Testis (tissue), 5 donors: ENCODE measurements around the gene ENTHD1. TPM values are rescaled to one million over a fixed set of nuclear protein-coding genes. Genes with fewer than 3 reads are reported as not detected.

Experiments
- DNase-seq: peaks from one replicate; pipeline ENCODE4 v3.0.0-alpha.2; 2019
- H3K27ac ChIP-seq, 2 donors: fragments of 200-600 bp; sonication (generic); one replicate each; pipeline ENCODE4 v1.5.1; 2019
- H3K27me3 ChIP-seq: fragments of 200-600 bp; sonication (generic); one replicate; pipeline ENCODE4 v1.5.1; 2019
- H3K36me3 ChIP-seq: fragments of 200-600 bp; sonication (generic); one replicate; pipeline ENCODE4 v1.5.1; 2017; ENCODE audit warnings: low read depth; ENCODE audit errors: missing control alignments
- H3K4me1 ChIP-seq: fragments of 200-600 bp; sonication (generic); one replicate; pipeline ENCODE4 v1.5.1; 2019
- H3K4me3 ChIP-seq, 2 donors: fragments of 200-600 bp; sonication (generic); one replicate each; pipeline ENCODE4 v1.5.1; 2017 to 2019
- H3K9me3 ChIP-seq: fragments of 200-600 bp; sonication (generic); one replicate; pipeline ENCODE4 v1.5.1; 2017
- POLR2A ChIP-seq: fragments of 450-650 bp; IDR thresholded peaks from one replicate; pipeline ENCODE4 v1.6.1; 2017; ENCODE audit warnings: antibody characterized with exemption, mild to moderate bottlenecking, moderate library complexity
- WGBS, 2 donors: methylation state at CpG; one replicate each; pipeline ENCODE4 v1.1.5; 2018; 5-methylcytosine and 5-hydroxymethylcytosine counted together
- intact Hi-C: fragments of 100-400 bp; cut with DNase I; formaldehyde crosslinking; loops from one replicate; pipeline ENCODE4 v1.15.1; 2023; ENCODE audit warnings: low total_unique reads
- long read RNA-seq, 2 donors: transcript quantifications; one replicate each; lab custom pipeline, GENCODE V29; 2026
- polyA plus RNA-seq: library from polyadenylated mRNA; stranded (reverse); fragments of 350-450 nt; fragmentation: Illumina TruSeq; extraction: RNeasy Lipid Tissue Mini Kit (QIAGEN cat#74804); gene quantifications from one replicate; pipeline ENCODE4 v1.2.3, GENCODE V29; 2014; ENCODE audit warnings: low read depth, low replicate concordance; ENCODE audit not compliant: insufficient read depth
- total RNA-seq, 2 donors: library from RNA; depleted of rRNA; stranded (reverse); fragments of >200 nt; gene quantifications; one replicate each; pipeline ENCODE4 v1.2.3, GENCODE V29; 2016
- TF ChIP-seq, protein P1 (sequence below), 3 experiments: fragments of 450-650 bp in 2 of 3; fragments of 200-600 bp in 1 of 3; sonication (generic) in 1 of 3; IDR thresholded peaks; one replicate each; pipeline ENCODE4 v1.5.1; 2016 to 2019; ENCODE audit warnings: antibody characterized with exemption in 3 of 3, mild to moderate bottlenecking in 2 of 3, moderate library complexity in 1 of 3

The ENTHD1 gene
- total RNA-seq (10 to 100 TPM; 10.9 to 12.0 TPM), polyA plus RNA-seq (21.1 TPM)
- long read RNA-seq, donor 1: 0 reads
- long read RNA-seq, donor 2: 0 reads

DNA sequence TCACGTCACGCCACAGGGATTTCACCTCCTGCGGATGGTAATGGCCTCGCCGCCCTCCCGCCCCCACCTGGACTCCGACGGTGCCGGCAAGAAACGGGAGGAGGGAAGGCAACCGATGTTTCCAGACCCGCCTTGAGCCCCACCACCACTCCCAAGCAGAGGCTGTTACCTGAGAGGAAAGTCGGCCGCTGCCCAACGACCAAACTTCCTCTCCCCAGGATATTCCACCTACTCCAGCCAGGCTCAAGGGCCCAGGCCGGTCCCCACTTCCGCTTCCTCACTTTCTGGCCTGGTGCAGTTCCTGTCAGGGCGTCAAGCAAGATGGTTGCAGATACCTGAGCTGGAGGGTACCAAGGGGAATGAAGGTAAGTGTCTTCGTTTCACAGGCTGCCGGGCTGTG, at the start of gene ENTHD1:
Gene ENTHD1, minus strand, starts transcription at position 235 of the 400 bp plus-strand sequence. CDS start 6,012 bp downstream, outside the sequence.
- TF ChIP-seq POLR2A: no peak
- Histone ChIP-seq H3K27me3 (no peaks in the 10 kb centered on the region), H3K4me1 (peaks cover 4% of the 10 kb centered on the region), H3K4me3 (peak within 1 kb of the TSS; percentile 20 to 43), H3K27ac (peak within 1 kb of the TSS; percentile 28 to 34), H3K9me3 (no peaks in the 10 kb centered on the region), H3K36me3 (no peaks in the 10 kb centered on the region)
- intact Hi-C loops: no loop called here
- 65 to 84% methylated on average over 13 to 20 of the region's 20 CpGs for WGBS, 2 donors
- peak; percentile 48 for DNase-seq

DNA sequence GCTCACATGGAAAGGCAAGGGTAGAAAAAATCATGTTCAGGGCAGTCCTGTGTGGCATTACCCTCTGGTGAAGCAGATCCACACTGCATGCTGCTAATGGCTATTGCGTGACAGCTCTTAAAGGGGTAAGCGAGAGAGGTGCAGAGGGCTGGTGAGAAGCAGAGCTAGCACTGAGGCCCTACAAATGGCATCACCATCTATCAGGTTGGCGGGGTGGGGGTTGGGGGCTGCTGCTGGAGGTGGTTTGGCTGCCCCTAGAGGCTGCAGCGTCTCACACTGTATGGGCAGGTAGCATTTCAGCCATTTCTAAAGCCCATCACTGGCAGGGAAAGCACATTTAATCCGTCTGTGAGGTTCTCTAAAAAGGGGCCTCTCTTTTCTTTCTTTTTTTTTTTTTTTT, 49.8 kb upstream of the ENTHD1 start:
- intact Hi-C loops: no loop called here
- Histone ChIP-seq H3K27ac (no peak overlapping the region), H3K27me3 (no peaks in the 10 kb centered on the region), H3K36me3 (no peaks in the 10 kb centered on the region), H3K4me1 (peaks cover 13% of the 10 kb centered on the region), H3K9me3 (no peaks in the 10 kb centered on the region), H3K4me3 (no peak overlapping the region)
- DNase-seq: no peak
- 89% methylated on average over 5 of the region's 5 CpGs for WGBS, 2 donors
- TF ChIP-seq POLR2A: no peak
- TF ChIP-seq, protein P1, sequence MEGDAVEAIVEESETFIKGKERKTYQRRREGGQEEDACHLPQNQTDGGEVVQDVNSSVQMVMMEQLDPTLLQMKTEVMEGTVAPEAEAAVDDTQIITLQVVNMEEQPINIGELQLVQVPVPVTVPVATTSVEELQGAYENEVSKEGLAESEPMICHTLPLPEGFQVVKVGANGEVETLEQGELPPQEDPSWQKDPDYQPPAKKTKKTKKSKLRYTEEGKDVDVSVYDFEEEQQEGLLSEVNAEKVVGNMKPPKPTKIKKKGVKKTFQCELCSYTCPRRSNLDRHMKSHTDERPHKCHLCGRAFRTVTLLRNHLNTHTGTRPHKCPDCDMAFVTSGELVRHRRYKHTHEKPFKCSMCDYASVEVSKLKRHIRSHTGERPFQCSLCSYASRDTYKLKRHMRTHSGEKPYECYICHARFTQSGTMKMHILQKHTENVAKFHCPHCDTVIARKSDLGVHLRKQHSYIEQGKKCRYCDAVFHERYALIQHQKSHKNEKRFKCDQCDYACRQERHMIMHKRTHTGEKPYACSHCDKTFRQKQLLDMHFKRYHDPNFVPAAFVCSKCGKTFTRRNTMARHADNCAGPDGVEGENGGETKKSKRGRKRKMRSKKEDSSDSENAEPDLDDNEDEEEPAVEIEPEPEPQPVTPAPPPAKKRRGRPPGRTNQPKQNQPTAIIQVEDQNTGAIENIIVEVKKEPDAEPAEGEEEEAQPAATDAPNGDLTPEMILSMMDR (IDR thresholded peaks at IDR 0.05): no peak

DNA sequence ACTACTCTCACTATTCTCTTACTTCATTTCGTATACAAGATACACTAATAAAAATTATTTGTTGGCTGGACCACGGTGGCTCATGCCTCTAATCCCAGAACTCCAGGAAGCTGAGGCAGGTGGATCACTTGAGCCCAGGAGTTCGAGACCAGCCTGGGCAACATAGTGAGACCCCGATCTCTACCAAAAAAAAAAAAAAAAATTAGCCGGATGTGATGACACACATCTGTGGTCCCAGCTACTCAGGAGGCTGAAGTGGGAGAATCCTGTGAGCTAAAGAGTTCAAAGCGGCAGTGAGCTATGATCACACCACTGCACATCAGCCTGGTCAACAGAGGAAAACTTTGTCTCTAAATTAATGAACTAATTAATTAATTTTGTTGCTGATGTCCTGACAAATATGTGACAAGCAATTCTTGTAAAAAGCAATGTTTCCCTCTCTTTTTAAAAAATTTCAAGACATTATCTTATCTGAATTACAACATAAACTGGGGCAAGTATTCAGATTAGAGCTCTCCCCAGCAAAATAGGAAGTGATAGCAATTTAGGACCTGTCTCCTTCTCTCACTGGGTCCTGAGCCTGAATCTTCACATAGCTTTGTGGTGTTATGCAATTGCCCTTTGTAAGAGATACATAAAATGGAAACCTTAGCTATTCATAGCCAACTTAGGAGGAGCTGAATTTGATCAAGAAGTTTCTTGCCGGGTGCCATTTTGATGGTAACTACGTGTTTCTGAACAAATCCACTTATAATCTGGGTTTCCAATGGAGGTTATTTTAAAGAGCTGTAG, 49.1 kb upstream of the ENTHD1 start:
- no peaks in the 10 kb centered on the region for H3K27me3 ChIP-seq
- H3K4me1 ChIP-seq: peaks cover 12% of the 10 kb centered on the region
- WGBS, 2 donors: 87 to 91% methylated on average over 8 of the region's 8 CpGs
- no peak overlapping the region for H3K4me3 ChIP-seq
- no peak for DNase-seq
- no peaks in the 10 kb centered on the region for H3K9me3 ChIP-seq
- no peak for TF ChIP-seq POLR2A
- TF ChIP-seq, protein P1 (IDR thresholded peaks at IDR 0.05): no peak
- H3K27ac ChIP-seq: no peak overlapping the region
- intact Hi-C loops: no loop called here
- H3K36me3 ChIP-seq: no peaks in the 10 kb centered on the region

DNA sequence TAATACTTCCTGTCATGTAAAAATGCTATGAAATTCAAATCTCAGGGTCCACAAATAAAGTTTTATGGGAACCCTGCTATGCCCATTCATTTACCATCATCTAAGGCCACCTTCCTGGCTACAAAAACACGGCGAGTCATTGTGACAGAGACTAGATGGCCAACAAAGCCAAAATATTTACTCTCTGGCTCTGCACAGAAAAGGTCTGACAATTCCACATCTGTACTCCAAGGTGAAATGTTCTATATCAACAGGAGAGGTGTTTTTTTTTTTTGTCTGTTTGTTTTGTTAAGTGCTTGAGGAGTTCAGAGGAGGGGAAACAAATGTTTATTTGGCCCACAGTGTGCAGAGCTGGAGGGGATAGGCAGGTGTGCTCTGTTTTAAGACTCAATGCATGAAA, 48.0 kb upstream of the ENTHD1 start:
- WGBS, 2 donors: 96 to 97% methylated on average over 2 of the region's 2 CpGs
- Histone ChIP-seq H3K27me3 (no peaks in the 10 kb centered on the region), H3K4me1 (peaks cover 1% of the 10 kb centered on the region), H3K4me3 (no peak overlapping the region), H3K9me3 (no peaks in the 10 kb centered on the region), H3K27ac (no peak overlapping the region), H3K36me3 (no peaks in the 10 kb centered on the region)
- no peak for TF ChIP-seq POLR2A
- TF ChIP-seq, protein P1 (IDR thresholded peaks at IDR 0.05): no peak
- no peak for DNase-seq
- intact Hi-C loops: no loop called here

DNA sequence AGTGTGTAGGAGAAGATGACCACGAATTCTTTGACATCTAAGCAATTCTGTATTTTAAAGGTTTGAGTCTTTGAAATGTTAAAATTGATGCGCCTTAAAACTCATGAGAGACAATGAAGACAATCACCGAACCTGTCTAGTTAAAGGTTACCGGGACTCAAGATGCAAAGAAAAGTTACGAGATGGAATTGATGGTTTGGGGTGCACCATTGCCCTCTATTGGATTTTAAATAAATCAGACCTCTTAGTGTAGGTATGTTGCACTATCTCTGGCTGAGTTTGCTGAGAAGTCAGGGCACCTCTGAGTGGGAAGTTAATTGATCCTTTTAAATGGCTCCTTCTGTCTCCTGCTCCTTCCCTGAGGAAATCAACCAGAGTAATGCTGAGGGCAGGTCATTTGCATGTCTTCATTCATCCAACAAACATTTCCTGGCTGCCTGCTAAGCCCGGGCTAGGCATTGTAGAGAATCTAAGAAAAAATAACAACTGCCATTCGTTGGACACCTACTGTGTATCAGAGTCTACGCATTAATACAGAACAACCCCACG, 47.3 kb upstream of the ENTHD1 start:
- TF ChIP-seq, protein P1 (IDR thresholded peaks at IDR 0.05): no peak
- no peak for TF ChIP-seq POLR2A
- Histone ChIP-seq H3K36me3 (no peaks in the 10 kb centered on the region), H3K9me3 (no peaks in the 10 kb centered on the region), H3K27me3 (no peaks in the 10 kb centered on the region), H3K4me3 (no peak overlapping the region), H3K27ac (no peak overlapping the region), H3K4me1 (no peaks in the 10 kb centered on the region)
- WGBS, 2 donors: 80 to 81% methylated on average over 9 of the region's 9 CpGs
- intact Hi-C loops: no loop called here
- no peak for DNase-seq
